T-helper 17 cell (primary cell): Measurements from ENCODE around the gene TEX51. TPM values are rescaled to one million over a fixed set of nuclear protein-coding genes. Genes with fewer than 3 reads are reported as not detected.

Source experiments
- ATAC-seq: fragments of 150-1000 bp; cut with Tn5 transposase; 2 replicates; pipeline ENCODE4 v1.10.0; 2021; ENCODE audit warnings: mild to moderate bottlenecking, moderate library complexity
- DNase-seq, 3 donors: peaks; one replicate each; pipeline versions ENCODE4 v3.0.0 to v3.0.0-alpha.2; 2020 to 2021
- H3K9me3 ChIP-seq: one replicate; pipeline ENCODE4 v1.7.0; 2013; ENCODE audit warnings: low read length, mild to moderate bottlenecking; ENCODE audit not compliant: control insufficient read depth, poor library complexity, severe bottlenecking
- H3K27ac Mint-ChIP-seq: one replicate; pipeline ENCODE4 v1.8.0; 2022; ENCODE audit warnings: mild to moderate bottlenecking, moderate library complexity, mixed read lengths
- H3K27me3 Mint-ChIP-seq: one replicate; pipeline ENCODE4 v1.8.0; 2022; ENCODE audit warnings: mixed read lengths
- H3K36me3 Mint-ChIP-seq: one replicate; pipeline ENCODE4 v1.8.0; 2022; ENCODE audit warnings: low read depth, mixed read lengths
- H3K4me1 Mint-ChIP-seq: one replicate; pipeline ENCODE4 v1.8.0; 2022; ENCODE audit warnings: mild to moderate bottlenecking, mixed read lengths
- H3K4me3 Mint-ChIP-seq: one replicate; pipeline ENCODE4 v1.8.0; 2022; ENCODE audit warnings: mild to moderate bottlenecking, moderate library complexity, mixed read lengths
- total RNA-seq, 4 donors: library from RNA in 2 of 4; stranded (reverse) in 2 of 4; gene quantifications; one replicate each; pipeline ENCODE4 v1.2.3 and lab custom pipeline; 2022 to 2026

TEX51 gene
- total RNA-seq, 2 donors from 2014 or later = not detected

- no peak for ATAC-seq
- H3K36me3 Mint-ChIP-seq = no peaks in the 10 kb centered on the region
Observed at GRCh38 chr2:126860385-126860784, 38.3 kb upstream of the TEX51 start.

GRCh38 chr2:126862730-126863129, 36.0 kb upstream of the TEX51 start:
- no peaks in the 10 kb centered on the region for H3K9me3 ChIP-seq
- Mint-ChIP-seq H3K27ac (no peak overlapping the region), H3K4me1 (no peaks in the 10 kb centered on the region), H3K36me3 (no peaks in the 10 kb centered on the region), H3K4me3 (no peak overlapping the region), H3K27me3 (peaks cover 60% of the 10 kb centered on the region)
- no peak for DNase-seq
- ATAC-seq = no peak

More at GRCh38 chr2:126860385-126860784, 38.3 kb upstream of the TEX51 start:
- H3K4me3 Mint-ChIP-seq = no peak overlapping the region
- H3K9me3 ChIP-seq = no peaks in the 10 kb centered on the region
- no peak overlapping the region for H3K27ac Mint-ChIP-seq
- peaks cover 50% of the 10 kb centered on the region for H3K27me3 Mint-ChIP-seq
- H3K4me1 Mint-ChIP-seq = no peaks in the 10 kb centered on the region
- DNase-seq = no peak

- DNase-seq (no peak), ATAC-seq (no peak)
- no peaks in the 10 kb centered on the region for H3K9me3 ChIP-seq
- Mint-ChIP-seq H3K27ac (no peak overlapping the region), H3K27me3 (peaks cover 54% of the 10 kb centered on the region), H3K36me3 (no peaks in the 10 kb centered on the region), H3K4me1 (no peaks in the 10 kb centered on the region), H3K4me3 (no peak overlapping the region)
Observed at GRCh38 chr2:126863336-126864015, 35.2 kb upstream of the TEX51 start.

GRCh38 chr2:126864861-126865260, 33.8 kb upstream of the TEX51 start:
- H3K36me3 Mint-ChIP-seq = no peaks in the 10 kb centered on the region
- H3K4me3 Mint-ChIP-seq = no peak overlapping the region
- ATAC-seq (no peak), DNase-seq (no peak)
- no peaks in the 10 kb centered on the region for H3K4me1 Mint-ChIP-seq
- no peaks in the 10 kb centered on the region for H3K9me3 ChIP-seq
- H3K27me3 Mint-ChIP-seq = peaks cover 42% of the 10 kb centered on the region
- H3K27ac Mint-ChIP-seq = no peak overlapping the region

- Mint-ChIP-seq H3K4me3 (no peak overlapping the region), H3K36me3 (no peaks in the 10 kb centered on the region), H3K27me3 (peaks cover 34% of the 10 kb centered on the region), H3K4me1 (no peaks in the 10 kb centered on the region), H3K27ac (no peak overlapping the region)
- DNase-seq (no peak), ATAC-seq (no peak)
- no peaks in the 10 kb centered on the region for H3K9me3 ChIP-seq
Observed at GRCh38 chr2:126866451-126866850, 32.2 kb upstream of the TEX51 start.

GRCh38 chr2:126874961-126875360, 23.7 kb upstream of the TEX51 start:
- Mint-ChIP-seq H3K27me3 (no peaks in the 10 kb centered on the region), H3K4me1 (no peaks in the 10 kb centered on the region), H3K36me3 (no peaks in the 10 kb centered on the region), H3K27ac (no peak overlapping the region), H3K4me3 (no peak overlapping the region)
- DNase-seq (no peak), ATAC-seq (no peak)
- H3K9me3 ChIP-seq = no peaks in the 10 kb centered on the region

GRCh38 chr2:126876631-126877030, 22.1 kb upstream of the TEX51 start:
- H3K27me3 Mint-ChIP-seq = no peaks in the 10 kb centered on the region
- H3K36me3 Mint-ChIP-seq = no peaks in the 10 kb centered on the region
- H3K9me3 ChIP-seq = no peaks in the 10 kb centered on the region
- H3K27ac Mint-ChIP-seq = no peak overlapping the region
- no peak overlapping the region for H3K4me3 Mint-ChIP-seq
- no peaks in the 10 kb centered on the region for H3K4me1 Mint-ChIP-seq
- ATAC-seq (no peak), DNase-seq (no peak)

- Mint-ChIP-seq H3K4me3 (no peak overlapping the region), H3K27ac (no peak overlapping the region), H3K36me3 (no peaks in the 10 kb centered on the region), H3K27me3 (no peaks in the 10 kb centered on the region), H3K4me1 (no peaks in the 10 kb centered on the region)
- no peak for DNase-seq
- H3K9me3 ChIP-seq = no peaks in the 10 kb centered on the region
- no peak for ATAC-seq
Observed at GRCh38 chr2:126877041-126877440, 21.6 kb upstream of the TEX51 start.

- ATAC-seq (no peak), DNase-seq (no peak)
- Mint-ChIP-seq H3K27ac (no peak overlapping the region), H3K27me3 (no peaks in the 10 kb centered on the region), H3K4me1 (no peaks in the 10 kb centered on the region), H3K4me3 (no peak overlapping the region), H3K36me3 (no peaks in the 10 kb centered on the region)
- no peaks in the 10 kb centered on the region for H3K9me3 ChIP-seq
Observed at GRCh38 chr2:126877861-126878565, 20.7 kb upstream of the TEX51 start.

- ATAC-seq (no peak), DNase-seq (no peak)
- no peaks in the 10 kb centered on the region for H3K4me1 Mint-ChIP-seq
- no peaks in the 10 kb centered on the region for H3K27me3 Mint-ChIP-seq
- H3K36me3 Mint-ChIP-seq = no peaks in the 10 kb centered on the region
- no peak overlapping the region for H3K4me3 Mint-ChIP-seq
- no peak overlapping the region for H3K27ac Mint-ChIP-seq
- no peaks in the 10 kb centered on the region for H3K9me3 ChIP-seq
Observed at GRCh38 chr2:126878601-126879000, 20.1 kb upstream of the TEX51 start.

GRCh38 chr2:126879348-126880298, 19.1 kb upstream of the TEX51 start:
- H3K4me3 Mint-ChIP-seq = no peak overlapping the region
- no peak for DNase-seq
- H3K36me3 Mint-ChIP-seq = no peaks in the 10 kb centered on the region
- no peak overlapping the region for H3K27ac Mint-ChIP-seq
- H3K9me3 ChIP-seq = no peaks in the 10 kb centered on the region
- H3K27me3 Mint-ChIP-seq = no peaks in the 10 kb centered on the region
- no peak for ATAC-seq
- H3K4me1 Mint-ChIP-seq = no peaks in the 10 kb centered on the region

GRCh38 chr2:126880324-126880723, 18.4 kb upstream of the TEX51 start:
- Mint-ChIP-seq H3K27me3 (no peaks in the 10 kb centered on the region), H3K4me1 (no peaks in the 10 kb centered on the region), H3K27ac (no peak overlapping the region), H3K36me3 (no peaks in the 10 kb centered on the region), H3K4me3 (no peak overlapping the region)
- H3K9me3 ChIP-seq = no peaks in the 10 kb centered on the region
- ATAC-seq (no peak), DNase-seq (no peak)

- ATAC-seq = no peak
- Mint-ChIP-seq H3K36me3 (no peaks in the 10 kb centered on the region), H3K27me3 (no peaks in the 10 kb centered on the region), H3K27ac (no peak overlapping the region), H3K4me3 (no peak overlapping the region), H3K4me1 (no peaks in the 10 kb centered on the region)
- no peak for DNase-seq
- no peaks in the 10 kb centered on the region for H3K9me3 ChIP-seq
Observed at GRCh38 chr2:126880817-126881216, 17.9 kb upstream of the TEX51 start.
